Ovary (tissue), 3 donors: ENCODE results near the gene POLR1E.

Experiments used
- POLR2A ChIP-seq: fragments of 450-650 bp; IDR thresholded peaks from one replicate; pipeline ENCODE4 v1.6.1; 2017; ENCODE audit warnings: antibody characterized with exemption, mild to moderate bottlenecking, moderate library complexity
- TF ChIP-seq, protein P1 (sequence below), 3 donors: fragments of 450-650 bp in 2 of 3; fragments of 200-600 bp in 1 of 3; IDR thresholded peaks; one replicate each; pipeline versions ENCODE4 v1.5.1 to v1.8.0; 2016 to 2022; ENCODE audit warnings: antibody characterized with exemption in 3 of 3, mild to moderate bottlenecking in 1 of 3
- donor health status: DM: no; HTN: no; CAD: no.

DNA sequence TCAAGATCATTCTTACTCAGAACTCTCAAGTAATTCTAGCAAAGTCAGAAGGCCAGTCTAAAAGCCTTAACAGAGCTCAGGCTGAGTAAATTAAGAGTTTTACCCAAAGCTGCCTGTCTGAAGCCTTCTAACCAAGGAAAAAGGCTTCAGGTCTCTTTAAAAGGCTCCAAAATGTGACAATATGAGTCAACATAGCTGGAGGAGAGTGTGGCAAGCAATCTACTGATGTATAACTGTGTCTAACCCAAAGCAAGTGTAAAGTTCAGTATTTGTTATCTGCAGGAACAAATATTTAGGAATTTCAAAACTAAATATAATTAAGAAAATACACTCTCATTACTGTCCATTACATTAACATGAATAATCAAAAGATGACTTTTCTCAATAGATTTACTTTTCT, 31.5 kb upstream of the POLR1E start:
- no peak for TF ChIP-seq POLR2A
- TF ChIP-seq, protein P1, sequence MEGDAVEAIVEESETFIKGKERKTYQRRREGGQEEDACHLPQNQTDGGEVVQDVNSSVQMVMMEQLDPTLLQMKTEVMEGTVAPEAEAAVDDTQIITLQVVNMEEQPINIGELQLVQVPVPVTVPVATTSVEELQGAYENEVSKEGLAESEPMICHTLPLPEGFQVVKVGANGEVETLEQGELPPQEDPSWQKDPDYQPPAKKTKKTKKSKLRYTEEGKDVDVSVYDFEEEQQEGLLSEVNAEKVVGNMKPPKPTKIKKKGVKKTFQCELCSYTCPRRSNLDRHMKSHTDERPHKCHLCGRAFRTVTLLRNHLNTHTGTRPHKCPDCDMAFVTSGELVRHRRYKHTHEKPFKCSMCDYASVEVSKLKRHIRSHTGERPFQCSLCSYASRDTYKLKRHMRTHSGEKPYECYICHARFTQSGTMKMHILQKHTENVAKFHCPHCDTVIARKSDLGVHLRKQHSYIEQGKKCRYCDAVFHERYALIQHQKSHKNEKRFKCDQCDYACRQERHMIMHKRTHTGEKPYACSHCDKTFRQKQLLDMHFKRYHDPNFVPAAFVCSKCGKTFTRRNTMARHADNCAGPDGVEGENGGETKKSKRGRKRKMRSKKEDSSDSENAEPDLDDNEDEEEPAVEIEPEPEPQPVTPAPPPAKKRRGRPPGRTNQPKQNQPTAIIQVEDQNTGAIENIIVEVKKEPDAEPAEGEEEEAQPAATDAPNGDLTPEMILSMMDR (IDR thresholded peaks at IDR 0.05): no peak
